Measurements from ENCODE around the gene PIM1. TPM values are rescaled to one million over a fixed set of nuclear protein-coding genes. Genes with fewer than 3 reads are reported as not detected.

PIM1 gene
- total RNA-seq, 1 experiment from 2014 or later, result 47.5 TPM

GRCh38 chr6:37122861-37123260 lies 47.1 kb upstream of the PIM1 start:
- H3K23ac ChIP-seq (ENCODE audit: insufficient read length, low read depth, low read length), result no peak overlapping the region
- Mint-ChIP-seq H3K36me3 (ENCODE audit: insufficient read depth in 1 of 3, low read depth in 3 of 3) (peaks cover 8 to 20% (median 14%) of the 10 kb centered on the region in 3 experiments), H3K27ac (peak overlapping the region; percentile 47 to 96 (median 77); a peak in 6 of 7 replicates), H3K9me3 (no peaks in the 10 kb centered on the region), H3K27me3 (ENCODE audit: low read depth) (no peaks in the 10 kb centered on the region), H3K4me3 (peak overlapping the region in 1 of 2 experiments; percentile 55; a peak in 2 of 5 replicates), H3K4me1 (peaks cover 37 to 50% of the 10 kb centered on the region in 2 experiments)
- peaks cover 5% of the 10 kb centered on the region for H3K79me1 ChIP-seq (ENCODE audit: insufficient read depth, low read depth, low read length, poor library complexity, severe bottlenecking)
- no peaks in the 10 kb centered on the region for H3K79me2 ChIP-seq (ENCODE audit: insufficient read depth, low read length)
- H4K20me1 ChIP-seq (ENCODE audit: control insufficient read depth, insufficient read depth, insufficient read length), result no peaks in the 10 kb centered on the region
- H3K9me3 ChIP-seq (ENCODE audit: control insufficient read depth, low read depth, low read length), result no peaks in the 10 kb centered on the region
- H3K56ac ChIP-seq (ENCODE audit: insufficient read length, low read depth, low read length), result no peak overlapping the region
- peaks cover 10% of the 10 kb centered on the region for H3K4me1 ChIP-seq (ENCODE audit: insufficient read depth, low read length)
- H2BK20ac ChIP-seq (ENCODE audit: low read depth, low read length, poor library complexity, severe bottlenecking), result no peak overlapping the region
- no peak overlapping the region for H3K27ac ChIP-seq (ENCODE audit: insufficient read length, low read depth, low read length)
- H2BK12ac ChIP-seq (ENCODE audit: insufficient read length, low read depth, low read length), result no peak overlapping the region
- H2BK15ac ChIP-seq (ENCODE audit: low read depth, low read length), result no peak overlapping the region
- no peak overlapping the region for H2AFZ ChIP-seq (ENCODE audit: low read length)
- TF ChIP-seq, protein P1, sequence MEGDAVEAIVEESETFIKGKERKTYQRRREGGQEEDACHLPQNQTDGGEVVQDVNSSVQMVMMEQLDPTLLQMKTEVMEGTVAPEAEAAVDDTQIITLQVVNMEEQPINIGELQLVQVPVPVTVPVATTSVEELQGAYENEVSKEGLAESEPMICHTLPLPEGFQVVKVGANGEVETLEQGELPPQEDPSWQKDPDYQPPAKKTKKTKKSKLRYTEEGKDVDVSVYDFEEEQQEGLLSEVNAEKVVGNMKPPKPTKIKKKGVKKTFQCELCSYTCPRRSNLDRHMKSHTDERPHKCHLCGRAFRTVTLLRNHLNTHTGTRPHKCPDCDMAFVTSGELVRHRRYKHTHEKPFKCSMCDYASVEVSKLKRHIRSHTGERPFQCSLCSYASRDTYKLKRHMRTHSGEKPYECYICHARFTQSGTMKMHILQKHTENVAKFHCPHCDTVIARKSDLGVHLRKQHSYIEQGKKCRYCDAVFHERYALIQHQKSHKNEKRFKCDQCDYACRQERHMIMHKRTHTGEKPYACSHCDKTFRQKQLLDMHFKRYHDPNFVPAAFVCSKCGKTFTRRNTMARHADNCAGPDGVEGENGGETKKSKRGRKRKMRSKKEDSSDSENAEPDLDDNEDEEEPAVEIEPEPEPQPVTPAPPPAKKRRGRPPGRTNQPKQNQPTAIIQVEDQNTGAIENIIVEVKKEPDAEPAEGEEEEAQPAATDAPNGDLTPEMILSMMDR (conservative IDR thresholded peaks at IDR 0.05), result no peak
- no peak overlapping the region for H3K14ac ChIP-seq (ENCODE audit: insufficient read depth, low read length)
- no peak overlapping the region for H2BK5ac ChIP-seq (ENCODE audit: insufficient read length, low read length)
- H4K5ac ChIP-seq (ENCODE audit: insufficient read length, low read depth, low read length), result no peak overlapping the region
- H3T11ph ChIP-seq (ENCODE audit: low read length), result no peak overlapping the region
- no peak overlapping the region for H3K4ac ChIP-seq (ENCODE audit: low read depth, low read length)
- H4K91ac ChIP-seq (ENCODE audit: insufficient read length, low read depth, low read length), result no peak overlapping the region
- H3K4me2 ChIP-seq (ENCODE audit: insufficient read depth, insufficient read length, low read length), result no peak overlapping the region
- WGBS (ENCODE audit: extremely low coverage, insufficient read length, low lambda C conversion rate), result no CpG with 5 or more reads among the region's 5 CpGs
- DNase-seq, result no peak
- H3K18ac ChIP-seq (ENCODE audit: insufficient read length, low read depth, low read length), result no peak overlapping the region
- no peak overlapping the region for H2AK5ac ChIP-seq (ENCODE audit: insufficient read length, low read length)
- no peak overlapping the region for H3K9ac ChIP-seq (ENCODE audit: extremely low read depth, insufficient read length, low read length)
- peaks cover 8% of the 10 kb centered on the region for H3K23me2 ChIP-seq (ENCODE audit: insufficient read length, low read depth, low read length, poor library complexity, severe bottlenecking)
- H2BK120ac ChIP-seq (ENCODE audit: low read depth, low read length, poor library complexity, severe bottlenecking), result no peak overlapping the region
- no peak overlapping the region for H4K8ac ChIP-seq (replicated peaks; ENCODE audit: insufficient read length, low read depth, low read length)
- no peaks in the 10 kb centered on the region for H3K27me3 ChIP-seq (ENCODE audit: insufficient read depth, low read length)
